Stimulated activated naive CD8-positive, alpha-beta T cell treated with anti-CD3 and anti-CD28 coated beads, Interleukin-15, Interleukin-2, amounts not matched to agents 100 ng/mL and 50 ng/mL, for 24 hours (primary cell): ENCODE data around the gene SEC23IP.
A peak's percentile ranks its signal among the peaks of the same experiment; 100 is the strongest.
"Not testable (repeated sequence)": the region's sequence is repeated elsewhere in the genome, so short reads cannot be mapped to it uniquely, and the experiment has no call there.

ENCODE experiments used
- H3K27ac Mint-ChIP-seq: one replicate; pipeline ENCODE4 v1.8.0; 2021; ENCODE audit warnings: mild to moderate bottlenecking, mixed read lengths
- H3K27me3 Mint-ChIP-seq: one replicate; pipeline ENCODE4 v1.8.0; 2021; ENCODE audit warnings: mixed read lengths
- H3K36me3 Mint-ChIP-seq: one replicate; pipeline ENCODE4 v1.8.0; 2021; ENCODE audit warnings: low read depth, mixed read lengths
- H3K4me1 Mint-ChIP-seq: one replicate; pipeline ENCODE4 v1.8.0; 2021; ENCODE audit warnings: low read depth, mixed read lengths
- H3K4me3 Mint-ChIP-seq: one replicate; pipeline ENCODE4 v1.8.0; 2021; ENCODE audit warnings: mild to moderate bottlenecking, mixed read lengths
- H3K9me3 Mint-ChIP-seq: one replicate; pipeline ENCODE4 v1.8.0; 2021; ENCODE audit warnings: mixed read lengths

The SEC23IP gene

GRCh38 chr10:119867317-119867716 lies 25.2 kb upstream of the SEC23IP start:
- Mint-ChIP-seq H3K4me1 (peaks cover 64% of the 10 kb centered on the region), H3K4me3 (no peak overlapping the region)

DNA sequence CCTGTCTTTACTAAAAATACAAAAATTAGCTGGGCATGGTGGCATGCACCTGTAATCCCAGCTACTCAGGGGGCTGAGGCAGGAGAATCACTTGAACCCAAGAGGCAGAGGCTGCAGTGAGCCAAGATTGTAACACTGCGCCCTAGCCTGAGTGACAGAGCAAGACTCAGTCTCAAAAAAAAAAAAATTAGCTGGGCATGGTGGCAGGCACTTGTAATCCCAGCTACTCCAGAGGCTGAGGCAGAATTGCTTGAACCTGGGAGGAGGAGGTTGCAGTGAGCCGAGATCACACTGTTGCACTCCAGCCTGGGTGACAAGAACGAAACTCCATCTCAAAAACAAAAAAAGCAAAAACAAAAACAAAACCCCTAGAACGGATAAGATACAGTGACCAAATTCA lies 23.1 kb upstream of the SEC23IP start:
- Mint-ChIP-seq H3K4me1 (peaks cover 60% of the 10 kb centered on the region), H3K36me3 (peaks cover 37% of the 10 kb centered on the region), H3K4me3 (peak overlapping the region; percentile 3)
- H3K27ac Mint-ChIP-seq, H3K27me3 Mint-ChIP-seq, H3K9me3 Mint-ChIP-seq: not testable (repeated sequence)

More at GRCh38 chr10:119867317-119867716, 25.2 kb upstream of the SEC23IP start:
- H3K27ac Mint-ChIP-seq = no peak overlapping the region
- no peaks in the 10 kb centered on the region for H3K27me3 Mint-ChIP-seq
- H3K36me3 Mint-ChIP-seq = peaks cover 45% of the 10 kb centered on the region
- peaks cover 7% of the 10 kb centered on the region for H3K9me3 Mint-ChIP-seq

- no peaks in the 10 kb centered on the region for H3K9me3 Mint-ChIP-seq
- H3K36me3 Mint-ChIP-seq = peaks cover 18% of the 10 kb centered on the region
- H3K27me3 Mint-ChIP-seq = no peaks in the 10 kb centered on the region
- peaks cover 47% of the 10 kb centered on the region for H3K4me1 Mint-ChIP-seq
- H3K4me3 Mint-ChIP-seq = peak overlapping the region; percentile 91
- H3K27ac Mint-ChIP-seq = peak overlapping the region; percentile 92
These were observed 20.5 kb upstream of the SEC23IP start for GRCh38 chr10:119871881-119872609.

GRCh38 chr10:119872610-119872859 lies 20.0 kb upstream of the SEC23IP start, which contains the start of gene MCMBP:
MCMBP (minus strand) TSS chr10:119872843; CDS start chr10:119872584, 259 bp downstream.
- H3K27ac Mint-ChIP-seq = peak within 1 kb of the TSS; percentile 92
- no peaks in the 10 kb centered on the region for H3K9me3 Mint-ChIP-seq
- peaks cover 14% of the 10 kb centered on the region for H3K36me3 Mint-ChIP-seq
- peaks cover 44% of the 10 kb centered on the region for H3K4me1 Mint-ChIP-seq
- peak within 1 kb of the TSS; percentile 91 for H3K4me3 Mint-ChIP-seq
- no peaks in the 10 kb centered on the region for H3K27me3 Mint-ChIP-seq

DNA sequence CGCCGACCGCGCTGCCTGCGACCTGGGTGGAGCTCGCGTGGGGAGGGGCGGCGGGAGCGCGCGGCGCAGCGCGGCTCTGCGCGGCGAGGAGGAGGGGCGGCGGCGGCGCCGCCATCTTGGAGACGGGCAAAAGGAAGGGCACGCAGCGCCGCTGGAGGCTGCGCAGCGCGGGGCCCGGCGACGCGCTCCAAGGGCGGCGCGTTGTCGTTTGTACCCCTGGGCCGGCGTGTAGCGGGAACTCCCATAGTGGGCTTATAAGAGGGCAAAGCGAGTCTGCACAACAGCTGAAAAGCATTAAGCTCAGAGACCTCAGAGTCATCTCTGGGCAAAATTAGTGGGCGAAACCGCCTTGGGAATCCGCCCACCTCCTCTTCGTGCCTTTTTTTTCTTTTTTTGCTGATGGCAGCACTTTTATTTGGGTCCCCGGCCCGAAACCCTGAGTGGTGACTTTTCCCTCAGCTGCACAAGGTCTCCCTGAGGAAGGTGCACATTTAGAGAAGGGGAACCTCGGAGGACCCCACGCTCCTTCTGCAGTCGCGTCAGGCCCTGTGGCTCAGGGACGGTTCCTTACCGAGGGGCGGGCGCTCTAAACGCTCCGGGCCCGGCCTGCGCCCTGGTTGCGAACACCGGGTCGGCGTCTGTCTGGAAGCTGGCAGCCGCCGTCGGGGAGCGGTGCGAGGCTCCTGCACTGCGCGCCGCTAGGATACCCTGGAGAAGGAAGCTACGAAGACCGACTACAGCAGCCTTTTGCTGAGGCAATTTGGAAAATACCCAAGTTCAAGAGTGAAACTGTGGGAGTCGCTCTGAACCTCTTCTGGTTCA lies 19.5 kb upstream of the SEC23IP start:
- peak overlapping the region; percentile 75 for H3K27ac Mint-ChIP-seq
- no peaks in the 10 kb centered on the region for H3K9me3 Mint-ChIP-seq
- H3K36me3 Mint-ChIP-seq = peaks cover 14% of the 10 kb centered on the region
- H3K4me1 Mint-ChIP-seq = peaks cover 40% of the 10 kb centered on the region
- H3K27me3 Mint-ChIP-seq = no peaks in the 10 kb centered on the region
- H3K4me3 Mint-ChIP-seq = peak overlapping the region; percentile 85

DNA sequence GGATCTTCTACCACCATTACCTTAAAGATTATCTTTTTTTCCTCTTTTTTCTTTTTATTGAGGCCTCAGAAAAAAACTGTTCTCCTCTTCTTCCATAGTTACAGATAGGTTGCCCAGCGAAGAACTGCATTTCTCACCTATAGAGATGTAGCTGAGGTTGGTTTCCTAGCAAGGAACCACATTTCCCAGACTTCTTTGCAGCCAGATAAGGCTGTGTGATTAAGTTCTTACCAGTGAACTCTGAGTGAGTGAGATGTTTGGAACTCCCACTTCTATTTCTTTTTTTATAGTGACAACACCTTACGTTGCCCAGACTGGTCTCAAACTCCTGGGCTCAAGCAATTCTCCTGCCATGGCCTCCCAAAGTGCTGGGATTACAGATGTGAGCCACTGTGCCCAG lies 14.0 kb upstream of the SEC23IP start:
- H3K9me3 Mint-ChIP-seq = no peaks in the 10 kb centered on the region
- H3K27ac Mint-ChIP-seq = no peak overlapping the region
- no peak overlapping the region for H3K4me3 Mint-ChIP-seq
- no peaks in the 10 kb centered on the region for H3K27me3 Mint-ChIP-seq
- H3K36me3 Mint-ChIP-seq = no peaks in the 10 kb centered on the region
- H3K4me1 Mint-ChIP-seq = peaks cover 8% of the 10 kb centered on the region

- H3K27me3 Mint-ChIP-seq, H3K36me3 Mint-ChIP-seq, H3K4me3 Mint-ChIP-seq, H3K4me1 Mint-ChIP-seq, H3K27ac Mint-ChIP-seq, H3K9me3 Mint-ChIP-seq: not testable (repeated sequence)
These were observed 8.5 kb upstream of the SEC23IP start for GRCh38 chr10:119883901-119884611.

DNA sequence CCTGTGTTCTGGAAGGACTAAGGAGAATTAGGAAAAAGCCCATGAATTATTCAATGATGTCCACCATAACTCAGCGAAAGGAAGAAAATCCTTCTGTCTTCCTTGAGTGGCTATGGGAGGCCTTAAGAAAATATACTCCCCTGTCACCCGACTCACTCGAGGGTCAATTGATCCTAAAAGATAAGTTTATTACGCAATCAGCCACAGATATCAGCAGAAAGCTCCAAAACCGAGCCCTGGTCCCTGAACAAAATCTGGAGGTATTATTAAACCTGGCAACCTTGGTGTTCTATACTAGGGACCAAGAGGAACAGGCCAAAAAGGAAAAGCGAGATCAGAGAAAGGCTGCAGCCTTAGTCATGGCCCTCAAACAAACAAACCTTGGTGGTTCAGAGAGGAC lies 6.5 kb upstream of the SEC23IP start:
- H3K9me3 Mint-ChIP-seq, H3K27ac Mint-ChIP-seq, H3K36me3 Mint-ChIP-seq, H3K4me3 Mint-ChIP-seq, H3K27me3 Mint-ChIP-seq, H3K4me1 Mint-ChIP-seq: not testable (repeated sequence)

DNA sequence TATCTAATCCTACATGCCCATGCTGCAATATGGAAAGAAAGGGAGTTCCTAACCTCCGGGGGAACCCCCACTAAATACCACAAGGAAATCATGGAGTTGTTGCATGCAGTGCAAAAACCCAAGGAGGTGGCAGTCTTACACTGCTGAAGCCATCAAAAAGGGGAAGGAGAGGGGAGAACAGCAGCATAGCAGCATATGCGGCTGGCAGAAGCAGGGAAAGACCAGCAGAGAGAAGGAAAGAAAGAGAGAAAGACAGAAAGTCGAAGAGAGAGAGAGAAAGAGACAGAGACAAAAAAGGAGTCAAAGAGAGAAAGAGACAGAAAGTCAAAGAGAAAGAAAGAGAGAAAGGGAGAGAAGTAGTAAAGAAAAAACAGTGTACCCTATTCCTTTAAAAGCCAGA lies 3.8 kb upstream of the SEC23IP start:
- H3K4me3 Mint-ChIP-seq, H3K27ac Mint-ChIP-seq, H3K9me3 Mint-ChIP-seq, H3K27me3 Mint-ChIP-seq, H3K36me3 Mint-ChIP-seq: not testable (repeated sequence)
- H3K4me1 Mint-ChIP-seq = peaks cover 12% of the 10 kb centered on the region

DNA sequence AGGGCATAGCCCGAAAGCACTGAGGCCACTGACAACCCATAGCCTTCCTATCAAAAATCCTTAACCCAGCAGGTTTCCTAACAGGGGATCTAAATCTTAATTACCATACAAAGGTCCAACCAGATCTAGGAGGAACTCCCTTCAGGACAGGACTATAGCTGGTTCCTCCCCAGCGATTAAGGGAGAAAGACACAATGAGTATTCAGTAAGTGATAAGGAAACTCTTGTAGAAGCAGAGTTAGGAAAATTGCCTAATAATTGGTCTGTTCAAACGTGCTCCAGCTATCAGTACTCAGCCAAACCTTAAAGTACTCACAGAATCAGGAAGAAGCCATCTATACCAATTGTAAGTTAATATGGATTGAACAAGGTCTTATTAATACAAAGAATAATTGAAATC lies 3.3 kb upstream of the SEC23IP start:
- not testable (repeated sequence) for H3K4me3 Mint-ChIP-seq, H3K27me3 Mint-ChIP-seq, H3K27ac Mint-ChIP-seq, H3K36me3 Mint-ChIP-seq, H3K9me3 Mint-ChIP-seq
- peaks cover 17% of the 10 kb centered on the region for H3K4me1 Mint-ChIP-seq

DNA sequence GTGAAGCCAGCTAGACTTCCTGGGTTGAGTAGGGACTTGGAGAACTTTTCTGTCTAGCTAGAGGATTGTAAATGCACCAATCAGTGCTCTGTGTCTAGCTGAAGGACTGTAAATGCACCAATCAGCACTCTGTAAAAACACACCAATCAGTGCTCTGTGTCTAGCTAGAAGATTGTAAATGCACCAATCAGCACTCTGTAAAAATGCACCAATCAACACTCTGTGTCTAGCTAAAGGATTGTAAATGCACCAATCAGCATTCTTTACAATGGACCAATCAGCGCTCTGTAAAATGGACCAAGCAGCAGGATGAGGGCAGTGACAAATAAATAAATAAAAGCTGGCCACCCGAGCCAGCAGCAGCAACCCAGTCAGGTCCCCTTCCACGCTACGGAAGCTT lies 2.2 kb upstream of the SEC23IP start:
- H3K4me3 Mint-ChIP-seq = not testable (repeated sequence)

DNA sequence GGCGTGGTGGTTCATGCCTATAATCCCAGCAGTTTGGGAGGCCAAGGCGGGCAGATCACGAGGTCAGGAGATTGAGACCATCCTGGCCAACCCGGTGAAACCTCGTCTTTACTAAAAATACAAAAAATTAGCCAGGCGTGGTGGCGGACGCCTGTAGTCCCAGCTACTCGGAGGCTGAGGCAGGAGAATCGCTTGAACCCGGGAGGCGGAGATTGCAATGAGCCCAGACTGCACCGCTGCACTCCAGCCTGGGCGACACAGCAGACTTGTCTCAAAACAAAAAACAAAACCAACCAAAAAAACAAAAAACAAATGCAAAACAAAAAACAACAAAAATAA lies 712 bp upstream of the SEC23IP start:
- H3K27me3 Mint-ChIP-seq = not testable (repeated sequence)
- H3K4me1 Mint-ChIP-seq = peaks cover 39% of the 10 kb centered on the region

More for the DNA sequence above, 2.2 kb upstream of the SEC23IP start:
- H3K27me3 Mint-ChIP-seq, H3K36me3 Mint-ChIP-seq, H3K9me3 Mint-ChIP-seq, H3K27ac Mint-ChIP-seq: not testable (repeated sequence)
- H3K4me1 Mint-ChIP-seq = peaks cover 24% of the 10 kb centered on the region

DNA sequence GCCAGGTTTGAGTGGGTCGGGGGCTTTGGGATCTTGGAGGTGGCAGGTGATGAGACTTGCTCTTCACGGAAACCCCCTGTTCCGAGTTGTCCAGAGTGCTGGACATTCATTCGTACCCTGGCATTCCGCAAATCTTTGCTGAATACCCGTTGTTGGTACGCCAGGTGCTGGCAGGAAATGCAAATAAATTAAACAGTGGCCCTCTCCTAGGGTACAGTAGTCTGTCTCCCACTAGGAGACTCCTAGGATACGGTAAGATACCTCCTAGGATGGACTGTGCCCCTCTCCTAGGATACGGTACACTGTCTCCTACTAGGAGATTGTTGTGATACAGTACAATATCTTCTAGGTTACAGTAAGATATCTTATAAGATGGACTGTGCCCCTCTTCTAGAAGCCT lies 544 bp downstream of the SEC23IP start:
- Mint-ChIP-seq H3K4me1 (peaks cover 46% of the 10 kb centered on the region), H3K36me3 (peaks cover 25% of the 10 kb centered on the region), H3K27me3 (no peaks in the 10 kb centered on the region)

More for the DNA sequence above, 712 bp upstream of the SEC23IP start:
- H3K9me3 Mint-ChIP-seq = not testable (repeated sequence)
- Mint-ChIP-seq H3K36me3 (peaks cover 16% of the 10 kb centered on the region), H3K27ac (peak overlapping the region; percentile 98), H3K4me3 (peak overlapping the region; percentile 94)

DNA sequence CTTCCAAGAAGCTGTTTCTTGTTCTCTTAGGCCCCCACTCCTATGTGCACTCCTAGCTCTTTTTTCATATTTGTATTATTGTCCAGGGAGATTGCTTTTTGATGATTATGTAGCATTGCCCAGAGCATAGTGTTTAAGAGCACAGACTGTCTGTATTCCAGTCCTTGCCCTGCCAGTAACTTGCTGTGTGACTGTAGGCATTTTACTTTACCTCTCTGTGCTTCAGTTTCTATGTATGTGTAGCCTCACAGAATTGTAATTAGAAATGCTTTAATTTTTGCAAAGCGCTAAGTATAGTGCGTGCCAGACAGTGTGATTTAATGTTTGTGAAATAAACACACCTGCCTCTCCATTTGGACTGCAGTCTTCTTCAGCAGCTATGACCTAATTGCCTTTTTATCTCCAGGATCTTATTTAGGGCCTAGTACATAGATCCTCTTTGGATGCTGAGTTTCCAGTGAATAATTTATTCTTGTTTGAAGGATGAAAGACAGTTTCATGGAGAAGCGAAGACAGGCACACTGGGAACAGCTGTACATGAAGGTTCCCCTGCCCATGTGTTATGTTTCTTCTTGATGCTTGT lies 1.4 kb downstream of the SEC23IP start:
- no peaks in the 10 kb centered on the region for H3K27me3 Mint-ChIP-seq
- peaks cover 8% of the 10 kb centered on the region for H3K9me3 Mint-ChIP-seq
- H3K36me3 Mint-ChIP-seq = peaks cover 33% of the 10 kb centered on the region
- peaks cover 55% of the 10 kb centered on the region for H3K4me1 Mint-ChIP-seq
- H3K27ac Mint-ChIP-seq = peak overlapping the region; percentile 69
- peak overlapping the region; percentile 94 for H3K4me3 Mint-ChIP-seq

More for the DNA sequence above, 544 bp downstream of the SEC23IP start:
- Mint-ChIP-seq H3K9me3 (peaks cover 8% of the 10 kb centered on the region), H3K4me3 (peak overlapping the region; percentile 94), H3K27ac (peak overlapping the region; percentile 98)

DNA sequence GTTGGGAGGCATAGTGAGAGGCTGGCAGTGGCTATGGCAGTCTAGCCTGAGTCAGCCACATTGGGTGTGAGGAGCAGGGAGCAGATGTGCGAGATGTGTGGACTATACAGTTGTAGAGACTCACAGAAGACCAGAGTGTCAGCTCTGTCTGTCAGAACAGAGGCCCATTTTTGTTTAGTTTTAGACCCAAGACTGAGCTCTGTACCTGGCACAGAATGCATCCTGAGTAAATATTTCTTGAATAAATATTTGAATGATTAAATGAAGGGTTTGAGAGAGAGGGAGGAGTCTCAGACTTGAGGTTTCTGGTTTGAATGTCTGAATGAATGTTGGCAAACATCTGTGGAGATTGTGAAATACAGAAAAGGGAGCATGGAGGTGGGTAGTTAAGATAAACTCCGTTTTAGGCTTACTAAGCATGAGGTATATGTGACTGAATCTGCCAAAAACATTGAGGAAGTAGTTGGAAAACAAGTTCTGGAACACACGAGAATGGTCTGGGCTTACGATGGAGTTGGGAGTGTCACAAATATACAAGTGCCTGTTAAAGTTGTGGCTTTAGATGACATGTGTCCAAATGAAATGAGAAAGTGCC lies 3.6 kb downstream of the SEC23IP start:
- Mint-ChIP-seq H3K27ac (peak overlapping the region; percentile 6), H3K4me3 (no peak overlapping the region), H3K36me3 (peaks cover 38% of the 10 kb centered on the region), H3K27me3 (no peaks in the 10 kb centered on the region), H3K9me3 (no peaks in the 10 kb centered on the region), H3K4me1 (peaks cover 56% of the 10 kb centered on the region)
